Psoas muscle (tissue), 8 donors: ENCODE results near the gene KCTD18. TPM values are rescaled to one million over a fixed set of nuclear protein-coding genes. Genes with fewer than 3 reads are reported as not detected.

Experiments
- ATAC-seq, 4 donors: fragments of 200-7000 bp; cut with Tn5 transposase; one replicate each; pipeline ENCODE4 v1.9.1; 2020; ENCODE audit warnings: moderate library complexity in 3 of 4, mild to moderate bottlenecking in 2 of 4
- DNase-seq, 2 donors: peaks; one replicate each; pipeline ENCODE4 v3.0.0-alpha.2; 2020
- H3K27ac ChIP-seq: fragments of 200-600 bp; one replicate; pipeline ENCODE4 v1.8.0; 2022
- H3K27me3 ChIP-seq, 3 donors: fragments of 200-600 bp in 1 of 3; one replicate each; pipeline versions ENCODE4 v1.6.1 to v1.8.0; 2013 to 2022; ENCODE audit warnings: low read length in 2 of 3, mild to moderate bottlenecking in 2 of 3, moderate library complexity in 1 of 3; ENCODE audit not compliant: insufficient read depth in 3 of 3
- H3K36me3 ChIP-seq, 2 donors: fragments of 200-600 bp in 1 of 2; one replicate each; pipeline versions ENCODE4 v1.6.1 to v1.8.0; 2013 to 2022; ENCODE audit warnings: low read depth in 1 of 2, mild to moderate bottlenecking in 1 of 2, moderate library complexity in 1 of 2; ENCODE audit not compliant: insufficient read depth in 1 of 2
- H3K4me1 ChIP-seq: fragments of 200-600 bp; one replicate; pipeline ENCODE4 v1.8.0; 2022
- H3K4me3 ChIP-seq: fragments of 200-600 bp; one replicate; pipeline ENCODE4 v1.8.0; 2022; ENCODE audit warnings: mild to moderate bottlenecking
- H3K9me3 ChIP-seq: fragments of 200-600 bp; one replicate; pipeline ENCODE4 v1.8.0; 2022
- WGBS, 3 donors: extraction: QIAGEN DNeasy Blood & Tissue Kit; methylation state at CpG; one replicate each; pipeline versions ENCODE4 v1.1.6 to v1.1.7; 2013; 5-methylcytosine and 5-hydroxymethylcytosine counted together
- intact Hi-C, 2 donors: fragments of 100-400 bp; cut with DNase I; formaldehyde crosslinking; loops; one replicate each; pipeline versions ENCODE4 v1.11.0 to v1.14.2; 2022
- polyA plus RNA-seq, 3 donors: library from polyadenylated mRNA; stranded (reverse); fragments of 200-250 nt; gene quantifications; one replicate each; pipeline ENCODE4 v1.2.3, GENCODE V29; 2013
- total RNA-seq, 4 donors: library from RNA; stranded (reverse); fragmentation: NEBNext Ultra II Directional in 2 of 4; extraction: Animal tissue kit (Norgen Biotek cat#: 25700) in 2 of 4; gene quantifications; one replicate each; pipeline versions ENCODE4 v1.2.1 to v1.2.4, GENCODE V29; 2021 to 2023
- TF ChIP-seq, protein P1 (sequence below): fragments of 200-600 bp; IDR thresholded peaks from one replicate; pipeline ENCODE4 v1.8.0; 2022; ENCODE audit warnings: antibody characterized with exemption
- donor health status: healthy with polysubstance abuse.
- donor health status: DM: no; HTN: no; CAD: no; lungs with moderate emphysema.
- donor health status: Bipolar disorder and iron deficiency.
- donor health status: healthy.
- donor health status: DM: yes; HTN: yes; CAD: no.
- donor health status: DM: no; HTN: no; CAD: no.
- donor health status: DM: no; HTN: no; CAD: no.
- donor health status: DM: yes; HTN: yes; CAD: no.

The KCTD18 gene
- total and polyA plus RNA-seq, 7 donors = 7.1 to 24.0 (median 10.3) TPM

DNA sequence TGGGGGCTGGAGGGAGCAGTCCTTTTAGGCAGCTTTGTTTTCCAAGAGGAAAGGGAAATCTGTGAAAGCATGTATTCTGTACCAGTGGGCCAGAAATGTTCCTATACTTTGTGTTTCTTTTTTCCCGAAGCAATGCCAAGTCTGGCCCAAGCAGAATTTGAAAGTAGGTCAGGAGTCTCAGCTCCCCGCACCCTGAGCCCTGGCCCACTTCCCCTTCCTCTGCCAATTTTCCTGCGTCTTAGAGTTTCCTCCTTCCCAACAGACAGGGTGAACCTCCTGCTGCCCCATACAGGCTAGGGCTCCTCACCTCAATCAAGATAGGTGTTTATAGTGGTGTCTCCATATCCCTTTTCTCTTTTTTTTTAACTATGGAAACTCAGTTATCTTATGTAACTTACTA, 65.3 kb downstream of the KCTD18 start:
- no peak for ATAC-seq
- H3K27me3 ChIP-seq = no peaks in the 10 kb centered on the region
- intact Hi-C loops = no loop called here
- TF ChIP-seq, protein P1, sequence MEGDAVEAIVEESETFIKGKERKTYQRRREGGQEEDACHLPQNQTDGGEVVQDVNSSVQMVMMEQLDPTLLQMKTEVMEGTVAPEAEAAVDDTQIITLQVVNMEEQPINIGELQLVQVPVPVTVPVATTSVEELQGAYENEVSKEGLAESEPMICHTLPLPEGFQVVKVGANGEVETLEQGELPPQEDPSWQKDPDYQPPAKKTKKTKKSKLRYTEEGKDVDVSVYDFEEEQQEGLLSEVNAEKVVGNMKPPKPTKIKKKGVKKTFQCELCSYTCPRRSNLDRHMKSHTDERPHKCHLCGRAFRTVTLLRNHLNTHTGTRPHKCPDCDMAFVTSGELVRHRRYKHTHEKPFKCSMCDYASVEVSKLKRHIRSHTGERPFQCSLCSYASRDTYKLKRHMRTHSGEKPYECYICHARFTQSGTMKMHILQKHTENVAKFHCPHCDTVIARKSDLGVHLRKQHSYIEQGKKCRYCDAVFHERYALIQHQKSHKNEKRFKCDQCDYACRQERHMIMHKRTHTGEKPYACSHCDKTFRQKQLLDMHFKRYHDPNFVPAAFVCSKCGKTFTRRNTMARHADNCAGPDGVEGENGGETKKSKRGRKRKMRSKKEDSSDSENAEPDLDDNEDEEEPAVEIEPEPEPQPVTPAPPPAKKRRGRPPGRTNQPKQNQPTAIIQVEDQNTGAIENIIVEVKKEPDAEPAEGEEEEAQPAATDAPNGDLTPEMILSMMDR = no peak
- peaks cover 8 to 25% of the 10 kb centered on the region in 2 donors for H3K36me3 ChIP-seq
- WGBS, 3 donors = 34 to 55% (median 36%) methylated on average over 3 of the region's 3 CpGs
- no peaks in the 10 kb centered on the region for H3K9me3 ChIP-seq
- H3K4me3 ChIP-seq = no peak overlapping the region
- DNase-seq = no peak
- no peaks in the 10 kb centered on the region for H3K4me1 ChIP-seq
- no peak overlapping the region for H3K27ac ChIP-seq

DNA sequence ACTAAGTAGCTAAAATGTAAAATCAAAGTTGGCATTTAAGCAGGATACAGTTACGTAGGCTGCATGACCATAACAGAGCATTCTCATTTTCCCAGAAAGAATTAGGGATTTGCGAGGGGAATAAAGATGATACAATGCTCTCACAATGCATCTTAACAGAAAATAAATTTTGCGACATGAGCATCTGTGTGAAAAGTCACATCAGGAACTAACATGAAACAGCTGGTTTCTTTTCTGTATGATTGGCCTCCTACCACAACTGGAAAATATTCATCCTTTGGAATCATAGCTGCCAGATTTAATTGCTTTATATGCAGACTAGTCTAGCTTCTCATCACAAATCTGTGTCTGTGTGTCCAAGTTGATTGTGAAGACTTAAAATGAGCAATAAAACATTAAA, 66.0 kb downstream of the KCTD18 start:
- no peaks in the 10 kb centered on the region for H3K9me3 ChIP-seq
- DNase-seq (no peak), ATAC-seq (no peak)
- TF ChIP-seq, protein P1 = no peak
- H3K4me1 ChIP-seq = no peaks in the 10 kb centered on the region
- no peak overlapping the region for H3K4me3 ChIP-seq
- H3K36me3 ChIP-seq = peaks cover 8 to 31% of the 10 kb centered on the region in 2 donors
- 73 to 88% (median 83%) methylated on average over 3 of the region's 3 CpGs for WGBS, 3 donors
- no peaks in the 10 kb centered on the region for H3K27me3 ChIP-seq
- no peak overlapping the region for H3K27ac ChIP-seq
- intact Hi-C loops = no loop called here

DNA sequence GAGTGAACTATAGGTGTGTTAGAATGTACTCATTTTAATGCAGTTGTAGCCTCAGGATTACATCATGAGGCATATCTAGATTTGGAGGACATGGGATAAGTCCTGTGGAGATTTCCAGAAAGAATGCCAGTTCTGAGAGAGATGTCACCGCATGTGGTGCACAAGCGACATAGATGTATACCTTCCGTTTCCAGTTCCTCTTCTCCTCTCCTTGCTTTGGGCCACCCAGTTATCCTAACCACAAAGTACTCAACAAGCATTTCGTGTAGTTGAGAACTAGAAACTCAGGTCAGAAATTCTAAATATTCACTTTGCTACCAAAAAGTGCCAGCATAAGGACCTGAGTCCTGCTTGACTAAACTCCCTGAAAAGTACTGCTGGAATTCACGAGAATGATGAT, 66.5 kb downstream of the KCTD18 start:
- 58 to 73% (median 68%) methylated on average over 5 of the region's 5 CpGs for WGBS, 3 donors
- Histone ChIP-seq H3K27me3 (no peaks in the 10 kb centered on the region), H3K4me1 (no peaks in the 10 kb centered on the region), H3K36me3 (peaks cover 8 to 31% of the 10 kb centered on the region in 2 donors), H3K9me3 (no peaks in the 10 kb centered on the region), H3K27ac (no peak overlapping the region), H3K4me3 (no peak overlapping the region)
- DNase-seq = no peak
- intact Hi-C loops = no loop called here
- TF ChIP-seq, protein P1 = no peak
- no peak for ATAC-seq

DNA sequence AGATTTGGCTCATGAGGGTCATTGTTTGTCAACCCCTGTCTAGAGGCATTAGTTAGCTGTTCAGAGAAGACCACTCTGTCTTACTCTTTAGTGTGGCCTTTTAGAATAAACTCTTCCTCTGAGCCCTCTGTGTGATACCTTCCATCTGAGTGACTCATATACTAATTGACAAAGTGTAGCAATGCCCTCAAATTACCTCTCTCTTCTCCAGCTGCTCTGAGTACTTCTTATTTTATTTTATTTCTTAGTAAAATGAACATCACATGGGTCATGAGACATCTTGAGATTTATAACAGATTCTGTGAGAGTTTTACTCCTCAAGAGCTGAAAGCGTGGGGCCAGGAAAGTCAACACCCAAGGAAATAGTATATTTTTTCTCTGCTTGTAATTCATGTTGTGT, 67.4 kb downstream of the KCTD18 start:
- 76 to 95% (median 92%) methylated on average over 1 of the region's 1 CpG for WGBS, 3 donors
- Histone ChIP-seq H3K27ac (no peak overlapping the region), H3K4me3 (no peak overlapping the region), H3K27me3 (no peaks in the 10 kb centered on the region), H3K4me1 (no peaks in the 10 kb centered on the region), H3K9me3 (no peaks in the 10 kb centered on the region), H3K36me3 (peaks cover 8 to 31% of the 10 kb centered on the region in 2 donors)
- peak in 1 of 4 donors; percentile 60 for ATAC-seq
- intact Hi-C loops = no loop called here
- TF ChIP-seq, protein P1 = no peak
- no peak for DNase-seq

DNA sequence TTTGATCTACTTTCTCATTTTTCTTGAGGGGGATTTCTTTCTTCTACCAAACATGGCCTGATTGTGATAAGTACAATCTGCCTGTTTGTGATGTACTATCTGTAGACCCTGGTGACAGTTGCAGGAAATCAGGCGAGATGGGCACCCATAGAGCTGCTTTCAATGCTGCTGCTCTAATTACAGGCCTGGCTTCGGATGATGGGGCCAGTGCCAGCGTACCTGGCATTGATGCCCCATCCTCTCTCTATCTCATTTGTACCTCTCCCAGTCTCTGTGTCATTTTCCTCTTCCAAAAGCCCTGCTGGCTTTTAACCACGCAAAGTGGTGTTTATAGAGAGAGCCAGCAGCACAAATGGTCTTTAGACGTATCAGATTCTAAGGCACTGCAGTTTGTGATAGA, 69.9 kb downstream of the KCTD18 start:
- ATAC-seq = no peak
- H3K4me1 ChIP-seq = no peaks in the 10 kb centered on the region
- H3K27ac ChIP-seq = no peak overlapping the region
- H3K9me3 ChIP-seq = no peaks in the 10 kb centered on the region
- 50 to 83% (median 51%) methylated on average over 5 of the region's 5 CpGs for WGBS, 3 donors
- DNase-seq = no peak
- no peaks in the 10 kb centered on the region for H3K27me3 ChIP-seq
- intact Hi-C loops = no loop called here
- TF ChIP-seq, protein P1 = no peak
- peaks cover 8 to 37% of the 10 kb centered on the region in 2 donors for H3K36me3 ChIP-seq
- no peak overlapping the region for H3K4me3 ChIP-seq
